ENCODE results near the gene NRK.

The NRK gene

GRCh38 chrX:105894721-105895120, 72.4 kb downstream of the NRK start:
- Mint-ChIP-seq H3K4me1 (no peaks in the 10 kb centered on the region), H3K27me3 (ENCODE audit: low read depth, poor library complexity) (peaks cover 7% of the 10 kb centered on the region), H3K27ac (no peak overlapping the region), H3K9me3 (peaks cover 10% of the 10 kb centered on the region), H3K4me3 (no peak overlapping the region), H3K36me3 (ENCODE audit: low read depth) (no peaks in the 10 kb centered on the region)
- no peak for DNase-seq
- TF ChIP-seq, protein P1, sequence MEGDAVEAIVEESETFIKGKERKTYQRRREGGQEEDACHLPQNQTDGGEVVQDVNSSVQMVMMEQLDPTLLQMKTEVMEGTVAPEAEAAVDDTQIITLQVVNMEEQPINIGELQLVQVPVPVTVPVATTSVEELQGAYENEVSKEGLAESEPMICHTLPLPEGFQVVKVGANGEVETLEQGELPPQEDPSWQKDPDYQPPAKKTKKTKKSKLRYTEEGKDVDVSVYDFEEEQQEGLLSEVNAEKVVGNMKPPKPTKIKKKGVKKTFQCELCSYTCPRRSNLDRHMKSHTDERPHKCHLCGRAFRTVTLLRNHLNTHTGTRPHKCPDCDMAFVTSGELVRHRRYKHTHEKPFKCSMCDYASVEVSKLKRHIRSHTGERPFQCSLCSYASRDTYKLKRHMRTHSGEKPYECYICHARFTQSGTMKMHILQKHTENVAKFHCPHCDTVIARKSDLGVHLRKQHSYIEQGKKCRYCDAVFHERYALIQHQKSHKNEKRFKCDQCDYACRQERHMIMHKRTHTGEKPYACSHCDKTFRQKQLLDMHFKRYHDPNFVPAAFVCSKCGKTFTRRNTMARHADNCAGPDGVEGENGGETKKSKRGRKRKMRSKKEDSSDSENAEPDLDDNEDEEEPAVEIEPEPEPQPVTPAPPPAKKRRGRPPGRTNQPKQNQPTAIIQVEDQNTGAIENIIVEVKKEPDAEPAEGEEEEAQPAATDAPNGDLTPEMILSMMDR (IDR thresholded peaks at IDR 0.05) = no peak

DNA sequence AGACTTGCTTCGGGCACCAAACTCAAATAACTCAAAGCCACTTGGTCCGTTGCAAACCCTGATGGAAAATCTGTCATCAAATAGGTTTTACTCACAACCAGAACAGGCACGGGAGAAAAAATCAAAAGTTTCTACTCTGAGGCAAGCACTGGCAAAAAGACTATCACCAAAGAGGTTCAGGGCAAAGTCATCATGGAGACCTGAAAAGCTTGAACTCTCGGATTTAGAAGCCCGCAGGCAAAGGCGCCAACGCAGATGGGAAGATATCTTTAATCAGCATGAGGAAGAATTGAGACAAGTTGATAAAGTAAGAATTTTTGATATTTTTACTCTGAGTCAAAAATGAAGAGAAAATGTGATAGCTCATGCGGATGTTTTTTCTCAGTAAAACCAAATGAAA, 87.2 kb downstream of the NRK start:
- Mint-ChIP-seq H3K4me3 (no peak overlapping the region), H3K27ac (no peak overlapping the region), H3K9me3 (peaks cover 16% of the 10 kb centered on the region), H3K27me3 (ENCODE audit: low read depth, poor library complexity) (no peaks in the 10 kb centered on the region), H3K4me1 (no peaks in the 10 kb centered on the region), H3K36me3 (ENCODE audit: low read depth) (no peaks in the 10 kb centered on the region)
- no peak for DNase-seq
- TF ChIP-seq, protein P1 (IDR thresholded peaks at IDR 0.05) = no peak

GRCh38 chrX:105910563-105911105, 88.3 kb downstream of the NRK start:
- Mint-ChIP-seq H3K36me3 (ENCODE audit: low read depth) (no peaks in the 10 kb centered on the region), H3K9me3 (peaks cover 16% of the 10 kb centered on the region), H3K4me3 (no peak overlapping the region), H3K27me3 (ENCODE audit: low read depth, poor library complexity) (no peaks in the 10 kb centered on the region), H3K27ac (no peak overlapping the region), H3K4me1 (no peaks in the 10 kb centered on the region)
- TF ChIP-seq, protein P1 (IDR thresholded peaks at IDR 0.05) = no peak
- DNase-seq = no peak

- TF ChIP-seq, protein P1 (IDR thresholded peaks at IDR 0.05) = no peak
- Mint-ChIP-seq H3K27ac (no peak overlapping the region), H3K27me3 (ENCODE audit: low read depth, poor library complexity) (peaks cover 5% of the 10 kb centered on the region), H3K4me1 (no peaks in the 10 kb centered on the region), H3K9me3 (peaks cover 24% of the 10 kb centered on the region), H3K4me3 (no peak overlapping the region), H3K36me3 (ENCODE audit: low read depth) (no peaks in the 10 kb centered on the region)
- DNase-seq = no peak
Observed at GRCh38 chrX:105945266-105945665, 122.9 kb downstream of the NRK start.

- DNase-seq = no peak
- no peak overlapping the region for H3K27ac Mint-ChIP-seq
- no peak overlapping the region for H3K4me3 Mint-ChIP-seq
- H3K36me3 Mint-ChIP-seq (ENCODE audit: low read depth) = no peaks in the 10 kb centered on the region
- H3K27me3 Mint-ChIP-seq (ENCODE audit: low read depth, poor library complexity) = no peaks in the 10 kb centered on the region
- H3K4me1 Mint-ChIP-seq = no peaks in the 10 kb centered on the region
- TF ChIP-seq, protein P1 (IDR thresholded peaks at IDR 0.05) = no peak
- peaks cover 28% of the 10 kb centered on the region for H3K9me3 Mint-ChIP-seq
Observed at GRCh38 chrX:105969487-105969886, 147.1 kb downstream of the NRK start.

- H3K4me1 Mint-ChIP-seq = no peaks in the 10 kb centered on the region
- TF ChIP-seq, protein P1 (IDR thresholded peaks at IDR 0.05) = no peak
- peaks cover 24% of the 10 kb centered on the region for H3K9me3 Mint-ChIP-seq
- no peak overlapping the region for H3K27ac Mint-ChIP-seq
- no peaks in the 10 kb centered on the region for H3K27me3 Mint-ChIP-seq (ENCODE audit: low read depth, poor library complexity)
- H3K4me3 Mint-ChIP-seq = no peak overlapping the region
- no peaks in the 10 kb centered on the region for H3K36me3 Mint-ChIP-seq (ENCODE audit: low read depth)
- no peak for DNase-seq
Observed at GRCh38 chrX:105972690-105973386, 150.5 kb downstream of the NRK start.

Measured in nephron progenitor cell (in vitro differentiated cells).